22Rv1 (cell line): ENCODE data around the gene CLRN3.

ENCODE experiments used
- CTCF ChIP-seq: fragments of 450-650 bp; IDR thresholded peaks from 2 replicates; pipeline ENCODE4 v1.5.1; 2017; ENCODE audit warnings: mild to moderate bottlenecking
- ZFX ChIP-seq: fragments of 450-650 bp; IDR thresholded peaks from 2 replicates; pipeline ENCODE4 v1.6.1; 2017; ENCODE audit warnings: antibody characterized with exemption, borderline replicate concordance

GRCh38 chr10:127849224-127849623 is 43.5 kb downstream of the CLRN3 start:
- TF ChIP-seq CTCF (no peak), ZFX (no peak)
